Ovary (tissue), 3 donors: ENCODE data around the gene RBPJ.

ENCODE experiments used
- CTCF ChIP-seq, 3 donors: fragments of 450-650 bp in 2 of 3; fragments of 200-600 bp in 1 of 3; IDR thresholded peaks; one replicate each; pipeline versions ENCODE4 v1.5.1 to v1.8.0; 2016 to 2022; ENCODE audit warnings: antibody characterized with exemption in 3 of 3, mild to moderate bottlenecking in 1 of 3
- EP300 ChIP-seq: sonication (generic); formaldehyde crosslinking; IDR thresholded peaks from one replicate; pipeline ENCODE4 v1.6.1; 2017; ENCODE audit warnings: antibody characterized with exemption
- POLR2A ChIP-seq: fragments of 450-650 bp; IDR thresholded peaks from one replicate; pipeline ENCODE4 v1.6.1; 2017; ENCODE audit warnings: antibody characterized with exemption, mild to moderate bottlenecking, moderate library complexity
- donor health status: DM: no; HTN: no; CAD: no.

DNA sequence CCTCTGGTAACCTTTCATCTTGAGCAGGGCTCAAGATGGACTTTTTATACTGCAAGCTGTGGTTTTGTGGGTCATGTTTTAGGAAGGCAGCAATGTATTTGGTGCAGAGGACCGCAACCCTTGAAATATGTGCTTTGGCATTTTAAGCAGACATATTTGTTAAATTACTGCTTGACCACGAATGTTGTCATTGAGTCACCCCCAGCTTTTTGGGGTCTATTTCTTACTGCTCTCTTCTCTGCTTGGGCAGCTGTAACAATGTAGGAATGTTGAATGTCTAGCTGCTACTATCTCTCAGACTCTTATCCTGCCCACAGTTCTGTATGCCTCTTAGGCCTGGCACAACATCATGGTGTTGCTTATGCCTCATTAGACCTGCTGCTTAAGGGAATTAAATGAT is 6.0 kb downstream of the RBPJ start:
- TF ChIP-seq CTCF (IDR thresholded peaks at IDR 0.05), result no peak
- no peak for TF ChIP-seq POLR2A
- no peak for TF ChIP-seq EP300
